NCI-H1048 (cell line): ENCODE data around the gene TFRC.
"Not testable (repeated sequence)": the region's sequence is repeated elsewhere in the genome, so short reads cannot be mapped to it uniquely, and the experiment has no call there.

Source experiments
- DNase-seq: peaks from one replicate; lab custom pipeline; 2025; lab: John Stamatoyannopoulos, UW

The TFRC gene

DNA sequence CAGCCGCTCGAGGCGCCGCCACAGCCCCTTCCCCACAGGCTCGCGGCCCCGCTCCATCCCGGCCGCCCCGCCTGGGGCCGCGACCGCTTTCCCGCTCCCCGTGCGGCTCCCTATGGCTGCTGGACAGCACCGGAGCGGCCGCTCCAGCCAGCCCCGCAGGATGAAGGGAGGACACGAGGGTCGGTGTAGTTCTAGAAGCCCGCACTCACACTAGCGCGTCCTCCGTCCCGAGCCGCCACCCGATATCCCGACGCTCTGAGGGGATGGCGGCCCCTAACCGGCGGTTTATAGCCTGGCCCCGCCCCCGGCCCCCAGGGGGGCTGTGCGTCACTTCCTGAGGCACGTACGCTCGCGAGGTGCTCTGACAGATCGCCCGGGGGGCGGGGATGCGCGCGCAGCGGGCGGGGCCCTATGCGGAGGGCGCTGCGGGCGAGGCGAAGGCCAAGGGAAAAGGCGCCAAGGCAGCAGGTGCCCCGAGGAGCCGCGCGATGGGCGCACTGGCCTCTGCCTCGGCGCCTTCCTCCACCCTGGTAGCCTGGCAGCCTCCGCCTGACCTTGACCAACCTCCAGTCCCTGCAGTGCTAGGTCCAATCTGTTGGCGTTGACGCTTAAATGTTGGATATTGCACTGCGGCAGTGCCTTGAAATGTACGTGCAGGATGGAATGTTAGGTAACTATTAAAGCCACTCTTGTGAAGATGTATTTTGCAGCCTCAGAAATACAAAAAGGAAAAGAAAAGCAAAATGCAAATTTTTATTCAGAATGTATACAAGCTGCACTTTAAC lies at the start of gene TFRC:
TFRC (minus strand) TSS at position 257 of the 785 bp plus-strand sequence. CDS start 4,991 bp downstream, outside the sequence.
- peak; percentile 98 for DNase-seq

DNA sequence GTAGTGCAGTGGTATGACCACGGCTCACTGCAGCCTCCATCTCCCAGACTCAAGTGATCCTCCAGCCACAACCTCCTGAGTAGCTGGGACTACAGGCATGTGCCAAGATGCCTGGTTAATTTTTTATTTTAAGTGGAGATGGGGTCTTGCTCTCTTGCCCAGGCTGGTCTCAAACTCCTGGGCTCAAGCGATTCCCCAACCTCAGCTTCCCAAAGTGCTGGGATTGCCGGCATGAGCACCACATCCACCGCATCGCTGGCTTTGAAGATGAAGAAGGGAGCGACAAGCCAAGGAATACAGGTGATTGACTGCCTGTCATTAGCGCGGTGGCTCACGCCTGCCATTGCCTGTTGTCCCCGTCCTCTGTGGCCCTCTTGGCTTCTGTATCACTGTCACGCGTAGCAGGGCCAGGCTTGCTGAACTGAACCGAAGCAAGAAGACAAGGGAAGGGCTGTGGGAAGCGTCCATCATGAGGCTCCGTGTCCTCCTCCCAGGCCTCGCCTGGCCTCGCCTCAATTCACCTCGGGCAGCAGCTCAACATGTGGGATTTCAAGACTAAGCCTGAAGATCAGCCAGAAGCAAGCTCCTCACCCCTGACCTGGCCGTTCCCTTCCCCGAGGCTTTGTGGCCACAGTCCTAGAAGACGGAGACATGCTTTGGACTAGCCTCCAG lies 46.4 kb upstream of the TFRC start:
- no peak for DNase-seq

GRCh38 chr3:196127308-196128040 lies 45.6 kb upstream of the TFRC start:
- DNase-seq: no peak

DNA sequence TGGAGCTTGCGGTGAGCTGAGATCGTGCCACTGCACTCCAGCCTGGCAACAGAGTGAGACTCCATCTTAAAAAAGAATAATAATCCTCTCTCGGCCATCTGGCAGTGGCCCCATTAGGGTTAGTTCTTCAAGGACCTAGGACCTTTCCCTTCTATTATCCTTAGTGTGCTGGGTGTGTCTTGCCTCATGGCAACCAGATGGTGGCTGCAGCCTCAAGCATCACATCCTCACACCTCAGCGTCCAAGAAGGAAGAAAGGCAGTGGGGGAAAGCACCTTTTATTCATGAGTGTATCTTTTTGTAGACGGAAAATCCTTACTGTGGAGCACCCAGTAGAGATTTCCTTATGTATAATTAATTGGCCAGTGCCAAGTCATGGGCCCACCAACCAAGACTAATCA lies 42.7 kb upstream of the TFRC start:
- no peak for DNase-seq

DNA sequence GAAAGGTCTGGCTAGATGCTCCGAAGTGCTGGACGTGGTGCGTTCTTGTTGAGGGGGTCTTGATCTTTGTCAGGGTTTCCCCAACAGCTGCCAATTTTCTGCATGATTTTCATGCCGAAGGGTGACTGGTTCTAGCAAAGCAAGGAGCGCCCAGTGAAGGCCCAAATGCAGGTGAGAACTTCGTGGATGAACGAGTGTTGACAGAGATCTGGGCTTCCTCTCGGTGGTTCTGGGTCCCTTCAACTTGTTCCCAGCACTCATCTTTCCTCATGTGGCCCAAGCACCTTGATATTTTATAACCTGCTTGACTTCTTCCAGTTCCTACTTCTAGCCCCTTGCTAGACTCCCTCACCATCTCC lies 40.8 kb upstream of the TFRC start:
- no peak for DNase-seq

DNA sequence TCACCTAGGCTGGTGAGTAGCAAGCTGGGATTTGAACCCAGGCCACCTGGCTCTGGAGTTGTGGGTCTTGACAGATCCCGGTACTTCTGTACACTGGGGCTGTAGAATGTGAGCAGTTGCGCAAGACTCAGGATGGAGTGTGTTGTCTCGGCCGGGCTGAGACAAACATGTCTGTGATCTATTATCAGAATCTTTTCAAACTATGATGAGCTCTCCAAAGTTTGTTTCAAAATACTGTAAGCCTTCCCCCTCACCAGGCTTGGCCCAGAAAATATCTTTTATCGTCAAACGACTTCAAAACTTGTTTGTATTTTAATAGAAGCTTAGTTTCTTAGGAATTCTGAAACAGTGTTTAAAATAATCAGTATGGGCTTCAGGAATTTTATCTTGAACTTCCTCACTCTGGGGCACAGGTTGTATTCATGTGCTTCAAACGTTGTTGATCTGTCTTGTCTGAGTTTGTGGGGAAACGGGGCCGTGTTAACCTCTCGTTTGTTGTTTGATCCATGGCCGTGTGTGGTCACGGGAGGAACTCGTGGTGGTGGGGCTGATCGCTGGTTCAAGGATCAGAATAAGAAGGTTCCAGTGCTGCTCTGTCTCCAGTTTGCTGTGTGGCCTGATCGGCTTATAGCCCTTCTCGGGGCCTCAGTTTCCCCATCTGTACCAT lies 40.3 kb upstream of the TFRC start:
- DNase-seq: no peak

GRCh38 chr3:196121066-196121465 lies 39.2 kb upstream of the TFRC start:
- no peak for DNase-seq

DNA sequence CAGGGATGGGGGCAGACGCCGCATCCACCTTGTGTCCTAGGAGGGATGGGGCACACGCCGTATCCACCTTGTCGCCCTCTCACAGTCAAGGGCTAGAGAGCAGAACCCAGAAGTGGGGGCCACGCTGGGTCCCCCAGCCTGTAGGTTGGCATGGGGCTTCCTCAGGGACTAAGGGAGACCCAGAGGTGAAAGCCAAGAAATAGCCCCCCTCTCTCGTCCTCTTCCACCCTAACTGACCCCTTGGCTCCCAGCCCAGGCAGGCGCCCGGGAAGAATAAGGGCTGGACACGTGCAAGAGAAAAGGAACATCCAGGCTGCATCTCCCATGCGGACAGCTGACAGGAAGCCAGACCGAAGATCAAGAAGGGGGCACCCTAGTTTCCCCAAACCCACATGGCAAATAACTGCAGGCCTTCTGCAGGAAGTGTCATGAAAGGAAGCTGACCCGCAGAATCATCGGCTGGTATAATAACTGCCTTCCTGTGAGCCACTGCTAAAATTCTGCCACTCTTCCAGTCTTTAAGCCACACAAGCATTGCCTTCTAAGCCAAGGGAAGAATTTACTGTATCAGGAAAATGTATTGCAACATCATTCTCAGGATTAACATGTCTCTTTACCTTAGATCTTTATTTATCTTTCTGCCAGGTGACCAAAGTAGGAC lies 38.5 kb upstream of the TFRC start:
- no peak for DNase-seq

GRCh38 chr3:196117809-196118208 lies 35.9 kb upstream of the TFRC start:
- DNase-seq: no peak

DNA sequence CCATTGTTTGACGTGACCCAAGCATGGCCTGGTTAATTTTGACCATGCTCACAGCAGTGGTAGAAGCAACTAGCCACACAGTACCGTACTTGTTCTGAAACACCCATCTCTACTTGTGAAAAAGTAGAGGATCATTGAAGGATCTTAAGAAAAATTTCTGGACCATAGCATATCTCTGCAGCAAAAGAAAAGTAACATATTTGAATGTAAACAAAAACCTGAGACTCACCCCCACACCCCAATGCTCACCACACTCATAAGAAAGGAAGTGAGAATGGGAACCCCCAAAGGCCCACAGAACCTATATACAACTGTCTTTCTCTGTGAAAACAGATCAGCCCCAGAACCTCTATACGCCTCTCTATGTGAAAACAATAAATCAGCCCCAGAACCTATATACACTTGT lies 33.8 kb upstream of the TFRC start:
- DNase-seq: no peak

DNA sequence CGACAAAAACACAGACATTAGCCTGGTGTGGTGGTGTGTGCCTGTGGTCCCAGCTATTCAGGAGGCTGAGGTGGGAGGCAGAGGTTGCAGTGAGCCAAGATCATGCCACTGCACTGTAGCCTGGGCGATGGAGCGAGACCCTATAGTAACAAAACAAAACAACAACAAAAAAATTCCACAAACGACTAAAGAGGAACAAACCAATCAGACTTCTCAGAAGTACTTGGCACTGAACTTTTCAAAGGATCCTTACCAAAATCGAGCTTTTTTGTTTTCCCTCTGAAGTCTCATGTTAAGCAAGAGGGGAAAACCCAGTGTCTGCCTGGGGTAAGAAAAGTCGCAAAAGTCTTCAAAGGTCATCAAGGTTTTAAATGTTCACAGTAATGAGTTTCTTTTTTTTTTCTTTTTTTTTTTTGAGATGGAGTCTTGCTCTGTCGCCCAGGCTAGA lies 30.1 kb upstream of the TFRC start:
- no peak for DNase-seq

DNA sequence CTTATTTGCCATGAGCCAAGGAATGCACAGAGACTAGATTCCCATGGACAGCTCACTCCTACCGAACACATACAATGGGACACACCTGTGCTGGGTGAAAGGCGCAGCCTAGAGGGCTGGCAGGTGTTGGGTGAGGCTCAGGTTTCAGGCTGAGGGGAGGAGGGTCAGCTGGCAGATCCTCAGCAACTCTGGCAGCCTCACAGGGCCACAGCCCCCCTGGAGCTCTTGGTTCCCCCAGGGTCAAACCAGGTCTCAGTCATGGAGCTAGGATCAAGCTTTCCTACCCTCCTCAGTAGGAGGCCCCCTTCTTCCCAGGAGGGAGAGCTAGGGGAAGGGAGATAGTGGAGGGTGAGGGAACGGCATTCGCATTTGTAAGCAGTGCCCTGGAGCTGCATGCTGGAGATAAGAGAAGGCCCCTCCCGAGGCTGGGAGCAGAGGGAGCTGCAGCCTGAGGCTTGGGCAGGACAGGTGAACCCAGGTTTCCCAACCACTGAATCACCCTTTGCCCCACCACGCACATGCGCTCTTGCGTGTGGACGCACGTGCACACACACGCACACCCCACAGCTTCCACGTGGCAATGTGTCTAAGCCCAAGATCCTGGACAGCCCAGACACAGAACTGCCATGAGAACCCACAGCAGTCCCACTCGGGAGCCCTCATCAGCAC lies 26.3 kb upstream of the TFRC start:
- no peak for DNase-seq

GRCh38 chr3:196104707-196105106 lies 22.8 kb upstream of the TFRC start:
- not testable (repeated sequence) for DNase-seq

- DNase-seq: not testable (repeated sequence)
Observed at GRCh38 chr3:196098365-196098980, 16.6 kb upstream of the TFRC start.

DNA sequence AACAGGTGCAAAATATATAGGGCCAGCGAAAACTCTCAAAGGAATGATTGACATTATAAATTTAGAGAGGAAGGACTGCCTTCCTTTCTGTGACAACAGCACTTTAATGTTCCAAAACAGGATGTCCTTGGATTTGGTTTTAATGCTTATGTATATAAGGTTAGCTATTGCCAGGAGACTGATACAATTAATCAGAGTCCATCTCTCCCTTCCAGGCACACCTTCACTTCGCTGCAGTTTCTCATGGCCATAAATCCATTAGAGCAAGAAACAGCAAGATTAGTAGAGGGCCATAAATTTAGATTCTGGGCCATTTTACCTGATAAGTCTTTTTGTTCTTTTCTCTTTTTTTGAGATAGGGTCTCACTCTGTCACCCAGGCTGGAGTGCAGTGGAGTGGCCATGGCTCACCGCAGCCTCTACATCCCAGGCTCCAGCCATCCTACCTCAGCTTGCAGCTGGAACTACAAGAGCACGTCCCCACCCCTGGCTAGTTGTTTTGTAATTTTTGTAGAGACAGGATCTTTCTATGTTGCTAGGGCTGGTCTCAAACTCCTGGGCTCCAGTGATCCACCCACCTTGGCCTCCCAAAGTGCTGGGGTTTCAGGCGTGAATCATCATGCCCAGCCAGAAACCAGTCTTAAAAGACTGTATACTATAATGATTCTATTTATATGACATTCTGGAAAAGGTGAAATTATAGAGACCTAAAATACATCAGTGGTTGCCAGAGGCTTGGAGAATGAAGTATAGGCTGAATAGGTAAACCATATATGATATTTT lies 15.7 kb upstream of the TFRC start:
- no peak for DNase-seq

- no peak for DNase-seq
Observed at GRCh38 chr3:196096382-196096953, 14.6 kb upstream of the TFRC start.

- no peak for DNase-seq
Observed at GRCh38 chr3:196093317-196094111, 11.6 kb upstream of the TFRC start.

GRCh38 chr3:196087906-196088305 lies 6.0 kb upstream of the TFRC start:
- no peak for DNase-seq

GRCh38 chr3:196082619-196082971 lies 705 bp upstream of the TFRC start:
- no peak for DNase-seq
